ENCODE results near the gene GC. TPM values are rescaled to one million over a fixed set of nuclear protein-coding genes. Genes with fewer than 3 reads are reported as not detected.

GC gene
- total RNA-seq, 2 experiments from 2014 or later, result not detected

GRCh38 chr4:71774136-71774535 is 9.7 kb downstream of the GC start:
- no peak overlapping the region for H2AFZ ChIP-seq (ENCODE audit: low read length)
- no peaks in the 10 kb centered on the region for H3K79me2 ChIP-seq (ENCODE audit: insufficient read depth, low read depth, low read length)
- no TSS peak for BruUV-seq (replicated peaks)
- intact Hi-C loops (cut with micrococcal nuclease; ENCODE audit: unreplicated experiment), result no loop called here
- no peaks in the 10 kb centered on the region for H3K36me3 ChIP-seq (ENCODE audit: insufficient read depth, low read length)
- H3K9me2 ChIP-seq (ENCODE audit: insufficient read depth, low read length), result no peaks in the 10 kb centered on the region
- DNase-seq (ENCODE audit: low spot score), result no peak
- no peak overlapping the region for H3K4me2 ChIP-seq (ENCODE audit: low read length)
- H4K20me1 ChIP-seq (ENCODE audit: insufficient read depth, low read length), result no peaks in the 10 kb centered on the region
- H3K27ac ChIP-seq (ENCODE audit: low read depth, low read length, poor library complexity, severe bottlenecking), result no peak overlapping the region
- ChIA-PET POLR2A (no interaction called here), CTCF (ENCODE audit: unreplicated experiment) (no interaction called here)
- no peak for TF ChIP-seq EZH2phosphoT487 (IDR thresholded peaks at IDR 0.05; ENCODE audit: borderline replicate concordance, low read depth, low read length)
- no peak for TF ChIP-seq CTCF (conservative IDR thresholded peaks at IDR 0.05; ENCODE audit: low read length)
- no peak overlapping the region for H3K4me3 ChIP-seq (ENCODE audit: low read depth, low read length, poor library complexity, severe bottlenecking)
- no peaks in the 10 kb centered on the region for H3K4me1 ChIP-seq (ENCODE audit: insufficient read depth, low read length, poor library complexity, severe bottlenecking)
- no peaks in the 10 kb centered on the region for H3K9me3 ChIP-seq (ENCODE audit: low read length)

DNA sequence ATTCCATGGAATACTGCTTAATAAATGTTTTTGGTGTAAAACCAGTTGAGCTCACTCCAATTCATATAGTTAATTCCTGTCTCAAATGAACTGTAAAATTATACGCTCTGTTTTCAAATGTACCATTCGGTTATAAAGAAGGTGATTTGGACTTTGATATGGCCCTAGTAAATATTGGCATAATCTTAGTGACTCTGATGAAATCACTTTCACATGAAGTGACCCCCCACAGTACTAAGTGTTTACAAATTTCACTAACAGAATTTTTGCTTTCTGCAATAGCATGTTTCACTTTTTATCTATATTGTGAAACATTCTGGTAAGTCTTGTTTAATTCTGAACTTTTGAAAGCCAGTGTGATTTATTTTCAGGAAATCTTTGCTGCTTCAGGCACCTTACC is 10.9 kb downstream of the GC start:
- H3K4me1 ChIP-seq (ENCODE audit: insufficient read depth, low read length, poor library complexity, severe bottlenecking), result no peaks in the 10 kb centered on the region
- no peak for DNase-seq (ENCODE audit: low spot score)
- H3K9me2 ChIP-seq (ENCODE audit: insufficient read depth, low read length), result no peaks in the 10 kb centered on the region
- BruUV-seq (replicated peaks), result no TSS peak
- no peak overlapping the region for H3K4me3 ChIP-seq (ENCODE audit: low read depth, low read length, poor library complexity, severe bottlenecking)
- intact Hi-C loops (cut with micrococcal nuclease; ENCODE audit: unreplicated experiment), result no loop called here
- CTCF ChIA-PET (ENCODE audit: unreplicated experiment), result no interaction called here
- H3K4me2 ChIP-seq (ENCODE audit: low read length), result no peak overlapping the region
- H4K20me1 ChIP-seq (ENCODE audit: insufficient read depth, low read length), result no peaks in the 10 kb centered on the region
- POLR2A ChIA-PET, result no interaction called here
- H3K9me3 ChIP-seq (ENCODE audit: low read length), result no peaks in the 10 kb centered on the region
- no peaks in the 10 kb centered on the region for H3K36me3 ChIP-seq (ENCODE audit: insufficient read depth, low read length)
- no peaks in the 10 kb centered on the region for H3K79me2 ChIP-seq (ENCODE audit: insufficient read depth, low read depth, low read length)
- no peak overlapping the region for H3K27ac ChIP-seq (ENCODE audit: low read depth, low read length, poor library complexity, severe bottlenecking)
- TF ChIP-seq EZH2phosphoT487 (IDR thresholded peaks at IDR 0.05; ENCODE audit: borderline replicate concordance, low read depth, low read length) (no peak), CTCF (conservative IDR thresholded peaks at IDR 0.05; ENCODE audit: low read length) (no peak)
- no peak overlapping the region for H2AFZ ChIP-seq (ENCODE audit: low read length)

DNA sequence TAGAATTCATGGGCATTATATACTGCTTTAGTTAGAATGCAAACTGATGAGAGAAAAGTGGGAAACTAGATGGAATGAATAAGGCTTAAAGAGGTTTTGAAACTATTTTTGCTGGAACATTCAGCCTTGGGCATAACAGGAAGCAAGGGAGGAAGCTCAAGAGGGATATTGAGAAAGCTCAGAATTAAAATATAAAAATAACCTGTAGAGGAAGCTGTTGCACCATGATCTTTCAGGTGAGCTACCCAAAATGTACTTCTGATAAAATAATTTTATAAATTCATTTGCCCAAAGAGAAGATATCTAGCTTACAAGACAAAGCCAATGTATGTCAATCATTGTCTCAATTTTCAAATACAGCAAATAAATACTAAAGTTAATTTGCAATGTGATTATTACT is 11.3 kb downstream of the GC start:
- Histone ChIP-seq H3K9me3 (ENCODE audit: low read length) (no peaks in the 10 kb centered on the region), H3K4me1 (ENCODE audit: insufficient read depth, low read length, poor library complexity, severe bottlenecking) (no peaks in the 10 kb centered on the region), H3K27ac (ENCODE audit: low read depth, low read length, poor library complexity, severe bottlenecking) (no peak overlapping the region), H3K36me3 (ENCODE audit: insufficient read depth, low read length) (no peaks in the 10 kb centered on the region), H3K4me3 (ENCODE audit: low read depth, low read length, poor library complexity, severe bottlenecking) (no peak overlapping the region), H4K20me1 (ENCODE audit: insufficient read depth, low read length) (no peaks in the 10 kb centered on the region), H2AFZ (ENCODE audit: low read length) (no peak overlapping the region), H3K4me2 (ENCODE audit: low read length) (no peak overlapping the region), H3K79me2 (ENCODE audit: insufficient read depth, low read depth, low read length) (no peaks in the 10 kb centered on the region), H3K9me2 (ENCODE audit: insufficient read depth, low read length) (no peaks in the 10 kb centered on the region)
- BruUV-seq (replicated peaks), result no TSS peak
- intact Hi-C loops (cut with micrococcal nuclease; ENCODE audit: unreplicated experiment), result no loop called here
- DNase-seq (ENCODE audit: low spot score), result no peak
- CTCF ChIA-PET (ENCODE audit: unreplicated experiment), result no interaction called here
- peak; percentile 20; the same call in 1 of the 2 replicates for TF ChIP-seq CTCF (conservative IDR thresholded peaks at IDR 0.05; ENCODE audit: low read length)
- TF ChIP-seq EZH2phosphoT487 (IDR thresholded peaks at IDR 0.05; ENCODE audit: borderline replicate concordance, low read depth, low read length), result no peak
- POLR2A ChIA-PET, result no interaction called here
